MM.1S (cell line): ENCODE results near the gene GNE.

ENCODE experiments used
- CTCF ChIP-seq: fragments of 300-600 bp; sonication (generic); IDR thresholded peaks from 2 replicates; pipeline ENCODE4 v1.5.1; 2016; ENCODE audit warnings: antibody characterized with exemption, low read length, mixed read lengths
- EZH2 ChIP-seq: fragments of 300-600 bp; sonication (generic); optimal IDR thresholded peaks from 2 replicates; pipeline ENCODE3; 2017; ENCODE audit warnings: low read depth, mild to moderate bottlenecking, antibody characterized with exemption, low read length, mixed read lengths
- EZH2phosphoT487 ChIP-seq: fragments of 300-600 bp; sonication (generic); IDR thresholded peaks from 2 replicates; pipeline ENCODE4 v1.6.1; 2018; ENCODE audit warnings: antibody characterized with exemption, low read length

DNA sequence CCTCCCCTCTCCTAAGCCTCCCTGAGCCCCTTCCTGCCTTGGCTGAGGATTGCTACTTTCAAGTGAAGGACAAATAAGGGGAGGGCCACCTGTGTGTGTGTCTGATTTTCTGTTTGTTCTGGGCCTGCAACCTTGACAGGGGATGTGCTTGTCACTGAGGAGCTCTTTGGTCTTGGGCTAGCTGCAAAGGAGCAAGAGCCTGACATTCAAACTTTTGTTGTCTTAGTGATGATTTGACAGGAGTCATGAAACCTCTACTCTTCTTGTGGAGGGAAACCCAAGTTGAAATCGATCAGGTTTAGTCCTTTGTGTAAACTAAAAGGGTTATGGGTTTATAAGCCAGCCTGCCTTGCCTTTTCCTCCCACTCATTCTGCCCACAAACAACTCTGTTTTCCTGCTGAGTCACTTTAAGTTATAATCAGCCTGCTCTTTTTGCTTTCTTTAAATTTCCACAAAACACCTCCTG, 50.7 kb downstream of the GNE start:
- TF ChIP-seq EZH2phosphoT487 (no peak), CTCF (no peak), EZH2 (no peak)
